ENCODE measurements around the gene C4orf36.

Gene C4orf36

GRCh38 chr4:86855572-86855971 is 36.6 kb downstream of the C4orf36 start:
- no peak for DNase-seq (ENCODE audit: low read depth)

- no peak for DNase-seq (ENCODE audit: low read depth)
Observed at GRCh38 chr4:86853209-86853608, 39.0 kb downstream of the C4orf36 start.

DNA sequence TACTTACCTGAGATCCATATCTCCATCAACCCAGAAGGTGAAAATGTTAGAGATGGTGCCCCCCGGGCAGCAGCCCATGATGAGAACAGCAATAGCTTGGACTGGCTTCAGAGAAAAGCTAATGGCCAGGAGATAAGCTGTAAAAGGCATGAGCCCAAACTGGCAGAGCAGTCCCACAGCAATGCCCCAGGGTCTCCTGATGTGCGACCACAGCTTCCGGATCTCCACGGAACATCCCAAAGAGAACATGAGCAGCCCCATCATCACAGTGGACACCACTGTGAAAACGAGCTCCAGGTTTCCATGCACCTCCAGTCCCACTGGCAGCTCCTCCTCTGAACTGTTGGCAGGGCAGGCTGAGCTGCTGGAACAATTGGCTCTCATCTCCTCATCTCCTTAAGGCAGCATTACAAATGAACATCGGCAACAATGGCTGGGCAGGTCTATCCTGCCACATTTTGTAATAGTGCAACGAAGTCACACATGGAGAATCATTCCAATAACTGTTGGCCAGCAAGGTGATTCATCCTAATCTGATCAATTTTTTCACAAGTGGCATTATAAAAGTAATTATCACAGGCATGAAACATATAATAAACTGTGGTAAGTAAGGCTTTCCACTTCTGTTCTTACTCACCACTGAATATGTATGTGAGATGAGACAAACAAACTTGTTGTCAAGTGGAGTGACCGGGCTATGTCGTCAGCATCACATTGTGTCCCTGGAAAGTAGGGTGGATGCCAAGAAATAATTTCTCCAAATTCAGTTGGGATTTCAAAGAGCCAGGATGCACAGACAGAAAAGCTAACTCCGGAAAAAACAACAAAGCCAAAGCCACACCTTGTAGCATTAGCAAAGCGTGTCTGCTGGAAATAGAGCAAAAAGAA is 43.2 kb downstream of the C4orf36 start, which contains the start of gene SLC10A6:
TSS of gene SLC10A6 (minus strand) at position 653 of the 888 bp plus-strand sequence. CDS start at position 384, 269 bp downstream.
- DNase-seq (ENCODE audit: low read depth): no peak

DNA sequence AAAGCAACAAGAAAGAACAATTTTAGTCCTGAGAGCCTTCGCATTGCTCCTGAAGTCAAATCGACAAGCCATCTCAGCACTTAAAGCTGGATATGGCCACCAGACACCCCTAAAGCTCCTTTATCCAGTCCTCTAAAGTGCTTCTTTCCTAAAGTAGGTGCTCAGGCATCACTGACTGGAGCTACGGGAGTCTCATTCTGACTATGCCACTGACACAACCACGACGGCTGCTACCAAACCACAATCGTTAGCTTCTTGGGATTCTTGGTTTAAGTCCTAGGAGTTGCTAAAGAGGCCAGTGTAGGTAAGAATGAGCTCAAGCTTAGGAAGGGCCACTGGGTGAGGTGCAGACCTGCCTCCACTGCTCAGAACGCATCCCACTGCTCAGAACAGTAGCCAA is 44.1 kb downstream of the C4orf36 start:
- DNase-seq (ENCODE audit: low read depth): no peak

GRCh38 chr4:86847571-86847970 is 44.7 kb downstream of the C4orf36 start:
- DNase-seq (ENCODE audit: low read depth): no peak

DNA sequence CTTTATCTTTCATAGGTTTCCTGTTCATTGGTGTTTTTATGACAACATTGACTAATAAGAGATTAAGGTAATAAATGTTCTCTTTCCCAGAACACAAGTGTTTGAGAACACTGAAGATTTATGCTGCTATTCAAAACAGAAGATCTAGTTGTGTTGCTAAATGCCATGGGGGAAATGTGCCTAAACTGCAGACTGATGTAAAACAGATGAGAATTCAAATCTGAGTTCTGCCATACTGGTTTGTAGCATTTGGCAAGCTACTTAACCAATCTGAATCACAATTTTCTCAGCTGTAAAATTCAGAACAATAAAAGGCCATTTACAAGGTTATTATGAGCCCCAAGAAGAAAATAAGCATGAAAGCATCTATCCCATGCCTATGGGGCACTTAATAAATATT is 45.3 kb downstream of the C4orf36 start:
- no peak for DNase-seq (ENCODE audit: low read depth)

DNA sequence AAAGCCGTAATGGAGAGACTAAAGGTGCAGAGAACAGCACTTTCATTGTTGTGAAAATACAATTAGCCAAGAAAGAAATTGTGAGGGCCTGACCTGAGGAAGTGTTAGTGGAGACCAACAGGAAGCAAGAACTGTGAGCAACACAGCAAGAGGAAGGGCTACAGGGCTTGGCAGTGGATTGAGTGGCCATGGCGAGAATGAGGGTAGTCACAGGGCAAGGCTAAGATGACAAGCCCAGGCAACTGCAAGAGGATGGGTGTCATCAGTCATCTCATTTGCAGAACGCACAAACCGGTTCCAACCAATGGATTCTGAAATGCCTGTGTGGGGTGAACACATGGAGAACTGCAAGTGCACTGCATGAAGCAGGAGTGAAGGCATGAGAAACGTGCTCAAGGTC is 46.6 kb downstream of the C4orf36 start:
- DNase-seq (ENCODE audit: low read depth): no peak

DNA sequence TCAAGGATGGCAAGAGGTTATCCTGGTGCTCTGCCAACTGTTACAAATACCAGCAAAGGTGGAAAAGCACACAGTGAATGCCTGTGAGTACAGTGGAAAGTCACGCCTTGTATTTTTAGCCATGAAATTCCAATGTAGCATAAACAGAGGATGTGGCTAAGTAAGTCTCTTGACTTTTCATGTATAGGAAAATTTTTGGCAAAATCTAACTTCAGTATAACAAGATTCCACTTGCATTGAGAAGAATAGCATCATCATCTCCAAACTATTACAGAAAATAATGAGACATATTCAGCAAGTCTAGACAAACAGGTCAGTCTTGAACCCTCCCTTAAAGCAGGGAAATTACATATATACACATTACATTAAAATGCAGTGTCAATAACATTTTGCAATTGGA is 50.9 kb downstream of the C4orf36 start:
- DNase-seq (ENCODE audit: low read depth): no peak

DNA sequence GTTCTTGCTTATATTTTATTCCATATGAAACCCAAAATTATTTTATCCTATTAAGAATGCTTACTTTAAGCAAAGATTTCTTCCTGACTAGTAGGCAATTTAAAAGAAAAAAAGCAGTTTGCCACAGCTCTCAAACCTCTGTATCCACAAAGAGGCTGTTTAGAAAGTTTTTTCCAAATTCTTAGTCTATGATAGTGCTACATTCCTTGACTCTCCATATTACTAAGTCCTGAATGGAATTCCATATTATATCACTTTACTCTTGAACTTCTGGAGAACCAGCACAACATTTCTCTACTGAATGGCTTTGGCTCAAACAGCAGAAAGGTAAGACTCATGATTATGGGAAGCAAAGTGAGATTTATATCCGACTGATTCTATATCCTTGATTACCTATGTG is 51.4 kb downstream of the C4orf36 start:
- DNase-seq (ENCODE audit: low read depth): no peak

GRCh38 chr4:86837691-86838503 is 54.3 kb downstream of the C4orf36 start:
- no peak for DNase-seq (ENCODE audit: low read depth)

DNA sequence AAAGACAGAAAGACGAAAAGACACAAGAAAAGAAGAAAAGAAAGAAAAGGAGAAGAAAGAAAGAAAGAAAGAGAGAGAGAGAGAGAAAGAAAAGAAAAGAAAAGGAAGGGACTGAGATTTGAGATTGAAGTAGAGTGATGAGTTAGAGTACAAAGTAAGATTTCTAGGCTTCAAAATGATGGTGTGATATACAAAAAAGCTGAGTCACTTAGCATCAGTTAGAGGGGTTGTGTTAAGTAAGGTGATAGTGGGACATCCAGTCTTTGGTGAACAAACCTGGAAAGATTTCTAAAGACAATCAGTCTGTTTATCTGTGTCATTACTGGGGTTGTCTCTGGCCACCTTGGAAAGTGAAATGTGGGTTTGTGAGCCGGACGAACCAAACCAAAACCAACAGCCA is 56.5 kb downstream of the C4orf36 start:
- no peak for DNase-seq (ENCODE audit: low read depth)

DNA sequence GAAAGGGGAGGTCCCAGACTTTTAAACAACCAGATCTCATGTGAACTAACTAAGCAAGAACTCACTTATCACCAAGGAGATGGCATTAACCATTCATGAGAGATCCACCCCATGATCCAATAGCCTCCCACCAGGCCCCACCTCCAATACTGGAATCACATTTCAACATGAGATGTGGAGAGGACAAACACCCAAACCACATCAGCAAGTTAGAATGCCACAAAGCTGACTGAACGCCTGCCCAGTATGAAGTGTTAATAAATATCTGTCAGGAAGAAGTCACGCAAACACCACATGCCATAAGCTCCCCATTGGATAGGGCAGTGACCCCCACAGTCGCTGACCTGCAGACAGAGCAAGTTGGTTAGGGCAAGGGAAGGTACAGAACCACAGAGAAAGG is 57.3 kb downstream of the C4orf36 start:
- no peak for DNase-seq (ENCODE audit: low read depth)

- no peak for DNase-seq (ENCODE audit: low read depth)
Observed at GRCh38 chr4:86833615-86834014, 58.6 kb downstream of the C4orf36 start.

- DNase-seq (ENCODE audit: low read depth): no peak
Observed at GRCh38 chr4:86831262-86832130, 60.7 kb downstream of the C4orf36 start.

Measured in stimulated activated CD8-positive, alpha-beta memory T cell treated with anti-CD3 and anti-CD28 coated beads, Interleukin-15, amount 100 ng/mL, for 1 hour (primary cell).